HFFc6 (cell line): ENCODE measurements around the gene SPATS1. TPM values are rescaled to one million over a fixed set of nuclear protein-coding genes. Genes with fewer than 3 reads are reported as not detected.

ENCODE experiments used
- DNase-seq: peaks from one replicate; pipeline ENCODE4 v3.0.0-alpha.2; 2018
- H3K27ac Mint-ChIP-seq: 2 replicates; pipeline ENCODE4 v1.8.0; 2020; ENCODE audit warnings: mild to moderate bottlenecking, mixed read lengths
- H3K27me3 Mint-ChIP-seq: 2 replicates; pipeline ENCODE4 v1.8.0; 2021; ENCODE audit warnings: mild to moderate bottlenecking, moderate library complexity, mixed read lengths; ENCODE audit not compliant: insufficient read depth
- H3K36me3 Mint-ChIP-seq: 2 replicates; pipeline ENCODE4 v1.8.0; 2021; ENCODE audit warnings: low read depth, mixed read lengths
- H3K4me1 Mint-ChIP-seq: 2 replicates; pipeline ENCODE4 v1.8.0; 2020; ENCODE audit warnings: low read depth, mixed read lengths
- H3K4me3 Mint-ChIP-seq: 2 replicates; pipeline ENCODE4 v1.8.0; 2020; ENCODE audit warnings: mild to moderate bottlenecking, moderate library complexity, mixed read lengths
- H3K9me3 Mint-ChIP-seq: 2 replicates; pipeline ENCODE4 v1.8.0; 2020; ENCODE audit warnings: mild to moderate bottlenecking, mixed read lengths
- CTCF ChIP-seq: fragments of 200-600 bp; sonication (generic); IDR thresholded peaks from 2 replicates; pipeline ENCODE4 v1.5.0; 2021; ENCODE audit warnings: antibody characterized with exemption, mild to moderate bottlenecking
- long read RNA-seq: library from polyadenylated mRNA; unstranded; transcript quantifications from one replicate; pipeline ENCODE4 v2.0.0, GENCODE V29; 2019
- total RNA-seq, 6 experiments: library from RNA; stranded (reverse); fragmentation: NEBNext Ultra II Directional; extraction: Animal tissue kit (Norgen Biotek cat#: 25700); gene quantifications; 2 replicates in 1 of 6; 3 replicates in 5 of 6; pipeline ENCODE4 v1.2.3, GENCODE V29; 2021

Gene SPATS1
- total RNA-seq, result not detected
- long read RNA-seq, result 0 reads

GRCh38 chr6:44342489-44342888, at the start of gene SPATS1:
Gene SPATS1, plus strand, starts transcription at chr6:44342650. Its CDS starts 446 bp downstream, at chr6:44343096.
- TF ChIP-seq CTCF, result no peak
- no peaks in the 10 kb centered on the region for H3K9me3 Mint-ChIP-seq
- H3K27me3 Mint-ChIP-seq, result peaks cover 33% of the 10 kb centered on the region
- no peak for DNase-seq
- H3K27ac Mint-ChIP-seq, result no peak within 1 kb of the TSS
- H3K36me3 Mint-ChIP-seq, result no peaks in the 10 kb centered on the region
- no peaks in the 10 kb centered on the region for H3K4me1 Mint-ChIP-seq
- H3K4me3 Mint-ChIP-seq, result no peak within 1 kb of the TSS

- H3K27me3 Mint-ChIP-seq, result peaks cover 59% of the 10 kb centered on the region
- no peaks in the 10 kb centered on the region for H3K9me3 Mint-ChIP-seq
- H3K36me3 Mint-ChIP-seq, result no peaks in the 10 kb centered on the region
- no peak for TF ChIP-seq CTCF
- no peak overlapping the region for H3K27ac Mint-ChIP-seq
- no peak overlapping the region for H3K4me3 Mint-ChIP-seq
- DNase-seq, result no peak
- H3K4me1 Mint-ChIP-seq, result no peaks in the 10 kb centered on the region
Observed at GRCh38 chr6:44292661-44293365, 49.6 kb upstream of the SPATS1 start.

- H3K36me3 Mint-ChIP-seq, result peaks cover 3% of the 10 kb centered on the region
- H3K27me3 Mint-ChIP-seq, result peaks cover 60% of the 10 kb centered on the region
- no peak overlapping the region for H3K4me3 Mint-ChIP-seq
- DNase-seq, result no peak
- no peak for TF ChIP-seq CTCF
- H3K27ac Mint-ChIP-seq, result no peak overlapping the region
- no peaks in the 10 kb centered on the region for H3K4me1 Mint-ChIP-seq
- H3K9me3 Mint-ChIP-seq, result no peaks in the 10 kb centered on the region
Observed at GRCh38 chr6:44294832-44295791, 47.3 kb upstream of the SPATS1 start.

GRCh38 chr6:44297063-44298038, 45.1 kb upstream of the SPATS1 start:
- Mint-ChIP-seq H3K9me3 (no peaks in the 10 kb centered on the region), H3K4me1 (no peaks in the 10 kb centered on the region), H3K4me3 (no peak overlapping the region), H3K27me3 (peaks cover 40% of the 10 kb centered on the region), H3K27ac (no peak overlapping the region), H3K36me3 (peaks cover 12% of the 10 kb centered on the region)
- no peak for DNase-seq
- TF ChIP-seq CTCF, result no peak
